Left colon (tissue), 2 donors: ENCODE data around the gene AHR. TPM values are rescaled to one million over a fixed set of nuclear protein-coding genes. Genes with fewer than 3 reads are reported as not detected.

Experiments
- ATAC-seq: fragments of 200-7000 bp; cut with Tn5 transposase; one replicate; pipeline ENCODE4 v1.9.1; 2020; ENCODE audit warnings: mild to moderate bottlenecking, moderate library complexity
- DNase-seq, 2 donors: peaks; one replicate each; pipeline ENCODE4 v3.0.0-alpha.2; 2020
- intact Hi-C, 2 donors: fragments of 100-400 bp; cut with DNase I in 1 of 2; cut with micrococcal nuclease in 1 of 2; formaldehyde crosslinking; loops; one replicate each; pipeline versions ENCODE4 v1.11.2 to v1.14.0; 2022; cut with DNase I, micrococcal nuclease
- long read RNA-seq: library from polyadenylated mRNA; unstranded; transcript quantifications from one replicate; pipeline ENCODE4 v2.0.0, GENCODE V29; 2021
- total RNA-seq, 2 donors: library from RNA; stranded (reverse); fragmentation: NEBNext Ultra II Directional; extraction: Animal tissue kit (Norgen Biotek cat#: 25700); gene quantifications; one replicate each; pipeline ENCODE4 v1.2.1, GENCODE V29; 2021
- donor health status: DM: no; HTN: no; CAD: no.
- donor health status: DM: yes; HTN: yes; CAD: no.

Gene AHR
- total RNA-seq: 10 to 100 TPM; 33.0 to 38.4 TPM
- long read RNA-seq, full-length matches to known transcripts: 2 of 8 reads
- long read RNA-seq, partial matches to known transcripts: 2 of 8 reads
- long read RNA-seq, other reads (novel, unspliced or antisense): 4 of 8 reads

GRCh38 chr7:17298102-17298839 lies at the start of gene AHR:
Gene AHR (plus strand): TSS chr7:17298652. CDS start chr7:17299265, 613 bp downstream.
- intact Hi-C loops: no loop called here
- peak; percentile 95 to 99 for DNase-seq
- peak; percentile 92 for ATAC-seq

- intact Hi-C loops: no loop called here
- ATAC-seq (no peak), DNase-seq (no peak)
These were observed 44.6 kb upstream of the AHR start for GRCh38 chr7:17253885-17254284.

GRCh38 chr7:17255926-17256325 lies 42.5 kb upstream of the AHR start:
- ATAC-seq (no peak), DNase-seq (no peak)
- intact Hi-C loops: no loop called here

GRCh38 chr7:17256375-17256774 lies 42.1 kb upstream of the AHR start:
- DNase-seq (no peak), ATAC-seq (no peak)
- intact Hi-C loops: no loop called here

- ATAC-seq (no peak), DNase-seq (no peak)
- intact Hi-C loops: no loop called here
These were observed 31.9 kb upstream of the AHR start for GRCh38 chr7:17266565-17266964.

GRCh38 chr7:17269341-17270221 lies 28.9 kb upstream of the AHR start:
- ATAC-seq (no peak), DNase-seq (no peak)
- intact Hi-C loops: no loop called here

- ATAC-seq (no peak), DNase-seq (no peak)
- intact Hi-C loops: no loop called here
These were observed 23.8 kb upstream of the AHR start for GRCh38 chr7:17274551-17275245.

- ATAC-seq: no peak
- intact Hi-C loops: no loop called here
- DNase-seq: no peak
These were observed 22.4 kb upstream of the AHR start for GRCh38 chr7:17275749-17276671.

GRCh38 chr7:17279061-17279460 lies 19.4 kb upstream of the AHR start:
- ATAC-seq: no peak
- intact Hi-C loops: no loop called here
- no peak for DNase-seq

- ATAC-seq (no peak), DNase-seq (no peak)
- intact Hi-C loops: no loop called here
These were observed 9.3 kb upstream of the AHR start for GRCh38 chr7:17289074-17289645.

GRCh38 chr7:17292843-17293242 lies 5.6 kb upstream of the AHR start:
- ATAC-seq (no peak), DNase-seq (no peak)
- intact Hi-C loops: no loop called here

- ATAC-seq: no peak
- no peak for DNase-seq
- intact Hi-C loops: no loop called here
These were observed 5.0 kb upstream of the AHR start for GRCh38 chr7:17293481-17293880.

- DNase-seq (no peak), ATAC-seq (no peak)
- intact Hi-C loops: no loop called here
These were observed 1.2 kb upstream of the AHR start for GRCh38 chr7:17297243-17297642.

GRCh38 chr7:17298840-17299482 lies 509 bp downstream of the AHR start:
- DNase-seq (peak; percentile 49 to 75), ATAC-seq (peak; percentile 73)
- intact Hi-C loops: no loop called here

- peak in 1 of 2 donors; percentile 14 for DNase-seq
- ATAC-seq: peak; percentile 17
- intact Hi-C loops: no loop called here
These were observed 1.1 kb downstream of the AHR start for GRCh38 chr7:17299483-17299991.

GRCh38 chr7:17300012-17300411 lies 1.6 kb downstream of the AHR start:
- no peak for DNase-seq
- intact Hi-C loops: no loop called here
- ATAC-seq: no peak

GRCh38 chr7:17300437-17300836 lies 2.0 kb downstream of the AHR start:
- DNase-seq (no peak), ATAC-seq (no peak)
- intact Hi-C loops: no loop called here
